ENCODE data around the gene AGAP1.

- no peak for TF ChIP-seq POLR2AphosphoS5 (IDR thresholded peaks at IDR 0.05)
- TF ChIP-seq POLR2A (IDR thresholded peaks at IDR 0.05) = no peak
- TF ChIP-seq CTCF (IDR thresholded peaks at IDR 0.05) = no peak
Observed at GRCh38 chr2:235829726-235830125, 335.9 kb downstream of the AGAP1 start.
